H1 (cell line): Measurements from ENCODE around the gene INPP5F. TPM values are rescaled to one million over a fixed set of nuclear protein-coding genes. Genes with fewer than 3 reads are reported as not detected.

Experiments
- E2F6 ChIP-seq: IDR thresholded peaks from 2 replicates; pipeline ENCODE4 v1.6.1; 2012; ENCODE audit warnings: inconsistent platforms
- polyA plus RNA-seq, 7 experiments: library from polyadenylated mRNA; depleted of rRNA in 3 of 7; stranded (reverse) in 5 of 7; unstranded in 2 of 7; fragments of >200 nt in 5 of 7; fragments of 200-250 nt in 2 of 7; gene quantifications; 1 replicate in 5 of 7; 2 replicates in 1 of 7; 4 replicates in 1 of 7; pipeline versions ENCODE4 v1.2.1 to v1.2.3, GENCODE V29; 2011 to 2013; ENCODE audit warnings: missing spikeins in 2 of 7, mixed read lengths in 2 of 7
- total RNA-seq: library from RNA; stranded (reverse); fragmentation: NEBNext Ultra II Directional; extraction: Animal tissue kit (Norgen Biotek cat#: 25700); gene quantifications from 2 replicates; pipeline ENCODE4 v1.2.1, GENCODE V29; 2021

The INPP5F gene
- total and polyA plus RNA-seq, 2 of the 8 experiments (the other 6 are each of a cell fraction or from before 2014, with no cell fraction given) = 50.1 to 101 TPM

- TF ChIP-seq E2F6 = no peak
These were observed 132.2 kb downstream of the INPP5F start (continued) for GRCh38 chr10:119858063-119858462.
